ENCODE results near the gene INA. TPM values are rescaled to one million over a fixed set of nuclear protein-coding genes. Genes with fewer than 3 reads are reported as not detected.

The INA gene
- 16.9 TPM for polyA plus RNA-seq
- long read RNA-seq, donor 1, transcript INA-201 (3 exons, 3,231 nt): major isoform, 6 of 6 reads
- long read RNA-seq, donor 1, partial matches to known transcripts: 0 of 6 reads
- long read RNA-seq, donor 1, other reads (novel, unspliced or antisense): 0 of 6 reads
- long read RNA-seq, donor 2, transcript INA-201 (3 exons, 3,231 nt): major isoform, 6 of 6 reads
- long read RNA-seq, donor 2, partial matches to known transcripts: 0 of 6 reads
- long read RNA-seq, donor 2, other reads (novel, unspliced or antisense): 0 of 6 reads
- long read RNA-seq, donor 3: 0 reads
- long read RNA-seq, donor 4: 0 reads
- long read RNA-seq, donor 5, transcript INA-201 (3 exons, 3,231 nt): major isoform, 8 of 8 reads
- long read RNA-seq, donor 5, partial matches to known transcripts: 0 of 8 reads
- long read RNA-seq, donor 5, other reads (novel, unspliced or antisense): 0 of 8 reads
- long read RNA-seq, donor 6, transcript INA-201 (3 exons, 3,231 nt): major isoform, 7 of 7 reads
- long read RNA-seq, donor 6, partial matches to known transcripts: 0 of 7 reads
- long read RNA-seq, donor 6, other reads (novel, unspliced or antisense): 0 of 7 reads
- long read RNA-seq, donor 7, transcript INA-201 (3 exons, 3,231 nt): major isoform, 5 of 5 reads
- long read RNA-seq, donor 7, partial matches to known transcripts: 0 of 5 reads
- long read RNA-seq, donor 7, other reads (novel, unspliced or antisense): 0 of 5 reads
- long read RNA-seq, donor 8, transcript INA-201 (3 exons, 3,231 nt): major isoform, 6 of 6 reads
- long read RNA-seq, donor 8, partial matches to known transcripts: 0 of 6 reads
- long read RNA-seq, donor 8, other reads (novel, unspliced or antisense): 0 of 6 reads
- long read RNA-seq, donor 9, transcript INA-201 (3 exons, 3,231 nt): major isoform, 10 of 10 reads
- long read RNA-seq, donor 9, partial matches to known transcripts: 0 of 10 reads
- long read RNA-seq, donor 9, other reads (novel, unspliced or antisense): 0 of 10 reads
- long read RNA-seq, donor 10, transcript INA-201 (3 exons, 3,231 nt): major isoform, 5 of 5 reads
- long read RNA-seq, donor 10, partial matches to known transcripts: 0 of 5 reads
- long read RNA-seq, donor 10, other reads (novel, unspliced or antisense): 0 of 5 reads
- long read RNA-seq, donor 11, transcript INA-201 (3 exons, 3,231 nt): major isoform, 5 of 5 reads
- long read RNA-seq, donor 11, partial matches to known transcripts: 0 of 5 reads
- long read RNA-seq, donor 11, other reads (novel, unspliced or antisense): 0 of 5 reads

DNA sequence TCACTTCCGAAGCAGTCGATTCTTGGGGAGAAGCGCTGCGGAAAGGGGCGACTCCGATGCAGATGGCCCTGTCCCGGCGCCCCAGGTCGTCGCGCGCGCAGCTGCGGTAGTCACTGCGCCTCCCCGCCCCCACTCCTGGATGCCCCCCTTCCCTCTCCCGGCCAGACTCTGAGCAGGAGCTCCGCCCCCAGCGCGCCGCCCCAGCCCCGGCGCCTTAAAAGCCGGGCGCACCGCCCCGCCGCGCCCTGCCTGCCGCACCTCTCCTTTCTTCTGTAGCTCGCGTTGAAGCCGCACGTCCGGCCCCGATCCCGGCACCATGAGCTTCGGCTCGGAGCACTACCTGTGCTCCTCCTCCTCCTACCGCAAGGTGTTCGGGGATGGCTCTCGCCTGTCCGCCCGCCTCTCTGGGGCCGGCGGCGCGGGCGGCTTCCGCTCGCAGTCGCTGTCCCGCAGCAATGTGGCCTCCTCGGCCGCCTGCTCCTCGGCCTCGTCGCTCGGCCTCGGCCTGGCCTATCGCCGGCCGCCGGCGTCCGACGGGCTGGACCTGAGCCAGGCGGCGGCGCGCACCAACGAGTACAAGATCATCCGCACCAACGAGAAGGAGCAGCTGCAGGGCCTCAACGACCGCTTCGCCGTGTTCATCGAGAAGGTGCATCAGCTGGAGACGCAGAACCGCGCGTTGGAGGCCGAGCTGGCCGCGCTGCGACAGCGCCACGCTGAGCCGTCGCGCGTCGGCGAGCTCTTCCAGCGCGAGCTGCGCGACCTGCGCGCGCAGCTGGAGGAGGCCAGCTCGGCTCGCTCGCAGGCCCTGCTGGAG lies at the start of gene INA:
TSS of gene INA (plus strand) at position 243 of the 817 bp plus-strand sequence. CDS start at position 317, 74 bp downstream.
- peaks cover 4% of the 10 kb centered on the region for H3K4me1 ChIP-seq (ENCODE audit: control insufficient read depth, insufficient read depth, low read length)
- H3K27me3 ChIP-seq (ENCODE audit: control insufficient read depth, insufficient read depth, low read length): peaks cover 73% of the 10 kb centered on the region
- WGBS (ENCODE audit: insufficient coverage, low lambda C conversion rate): no CpG with 5 or more reads among the region's 105 CpGs
- peak; percentile 22 to 25 for DNase-seq
- H3K27ac ChIP-seq (ENCODE audit: low read length): no peak within 1 kb of the TSS
- no peaks in the 10 kb centered on the region for H3K36me3 ChIP-seq (ENCODE audit: control insufficient read depth, insufficient read depth, low read length)
- peak within 1 kb of the TSS; percentile 25 for H3K4me3 ChIP-seq (ENCODE audit: low read length)
- H3K9me3 ChIP-seq (ENCODE audit: control insufficient read depth, low read depth, low read length): peaks cover 8% of the 10 kb centered on the region

GRCh38 chr10:103227416-103227815 lies 49.5 kb upstream of the INA start:
- Histone ChIP-seq H3K4me3 (ENCODE audit: low read length) (no peak overlapping the region), H3K9me3 (ENCODE audit: control insufficient read depth, low read depth, low read length) (peaks cover 18% of the 10 kb centered on the region), H3K4me1 (ENCODE audit: control insufficient read depth, insufficient read depth, low read length) (peaks cover 20% of the 10 kb centered on the region), H3K27me3 (ENCODE audit: control insufficient read depth, insufficient read depth, low read length) (no peaks in the 10 kb centered on the region), H3K36me3 (ENCODE audit: control insufficient read depth, insufficient read depth, low read length) (no peaks in the 10 kb centered on the region), H3K27ac (ENCODE audit: low read length) (peak overlapping the region; percentile 19)
- peak in 1 of 2 donors; percentile 54 for DNase-seq
- WGBS (ENCODE audit: insufficient coverage, low lambda C conversion rate): no CpG with 5 or more reads among the region's 1 CpG

GRCh38 chr10:103231047-103231551 lies 45.8 kb upstream of the INA start:
- peak; percentile 68 to 86 for DNase-seq
- Histone ChIP-seq H3K9me3 (ENCODE audit: control insufficient read depth, low read depth, low read length) (no peaks in the 10 kb centered on the region), H3K36me3 (ENCODE audit: control insufficient read depth, insufficient read depth, low read length) (no peaks in the 10 kb centered on the region), H3K27me3 (ENCODE audit: control insufficient read depth, insufficient read depth, low read length) (no peaks in the 10 kb centered on the region), H3K4me3 (ENCODE audit: low read length) (no peak overlapping the region), H3K27ac (ENCODE audit: low read length) (peak overlapping the region; percentile 95), H3K4me1 (ENCODE audit: control insufficient read depth, insufficient read depth, low read length) (peaks cover 20% of the 10 kb centered on the region)
- no CpG with 5 or more reads among the region's 4 CpGs for WGBS (ENCODE audit: insufficient coverage, low lambda C conversion rate)

DNA sequence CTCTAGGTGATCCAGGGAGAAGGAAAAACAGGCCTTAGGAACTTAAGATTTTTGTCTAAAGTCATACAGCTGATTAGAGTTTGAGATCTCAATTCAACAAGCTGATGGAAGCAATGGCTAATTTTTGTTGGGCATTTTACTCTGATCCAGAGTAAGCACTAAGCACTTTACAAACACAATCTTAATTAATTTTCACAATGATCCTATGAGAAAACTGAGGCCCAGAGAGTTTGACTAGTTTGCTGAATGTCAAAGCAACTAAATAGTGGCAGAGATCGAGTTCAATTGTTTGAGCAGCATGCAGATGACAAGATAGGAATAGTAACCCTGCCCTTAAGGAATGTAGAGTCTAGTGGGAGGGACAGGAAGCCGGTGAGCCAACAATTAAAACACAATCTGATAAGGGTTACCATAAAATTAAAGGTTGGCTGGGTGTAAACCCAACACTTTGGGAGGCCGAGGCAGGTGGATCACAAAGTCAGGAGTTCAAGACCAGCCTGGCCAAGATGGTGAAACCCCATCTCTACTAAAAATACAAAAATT lies 44.7 kb upstream of the INA start:
- peak in 1 of 2 donors; percentile 39 for DNase-seq
- WGBS (ENCODE audit: insufficient coverage, low lambda C conversion rate): no CpG with 5 or more reads among the region's 3 CpGs
- H3K27ac ChIP-seq (ENCODE audit: low read length): peak overlapping the region; percentile 95
- H3K9me3 ChIP-seq (ENCODE audit: control insufficient read depth, low read depth, low read length): no peaks in the 10 kb centered on the region
- H3K4me1 ChIP-seq (ENCODE audit: control insufficient read depth, insufficient read depth, low read length): peaks cover 18% of the 10 kb centered on the region
- no peaks in the 10 kb centered on the region for H3K36me3 ChIP-seq (ENCODE audit: control insufficient read depth, insufficient read depth, low read length)
- no peaks in the 10 kb centered on the region for H3K27me3 ChIP-seq (ENCODE audit: control insufficient read depth, insufficient read depth, low read length)
- no peak overlapping the region for H3K4me3 ChIP-seq (ENCODE audit: low read length)

DNA sequence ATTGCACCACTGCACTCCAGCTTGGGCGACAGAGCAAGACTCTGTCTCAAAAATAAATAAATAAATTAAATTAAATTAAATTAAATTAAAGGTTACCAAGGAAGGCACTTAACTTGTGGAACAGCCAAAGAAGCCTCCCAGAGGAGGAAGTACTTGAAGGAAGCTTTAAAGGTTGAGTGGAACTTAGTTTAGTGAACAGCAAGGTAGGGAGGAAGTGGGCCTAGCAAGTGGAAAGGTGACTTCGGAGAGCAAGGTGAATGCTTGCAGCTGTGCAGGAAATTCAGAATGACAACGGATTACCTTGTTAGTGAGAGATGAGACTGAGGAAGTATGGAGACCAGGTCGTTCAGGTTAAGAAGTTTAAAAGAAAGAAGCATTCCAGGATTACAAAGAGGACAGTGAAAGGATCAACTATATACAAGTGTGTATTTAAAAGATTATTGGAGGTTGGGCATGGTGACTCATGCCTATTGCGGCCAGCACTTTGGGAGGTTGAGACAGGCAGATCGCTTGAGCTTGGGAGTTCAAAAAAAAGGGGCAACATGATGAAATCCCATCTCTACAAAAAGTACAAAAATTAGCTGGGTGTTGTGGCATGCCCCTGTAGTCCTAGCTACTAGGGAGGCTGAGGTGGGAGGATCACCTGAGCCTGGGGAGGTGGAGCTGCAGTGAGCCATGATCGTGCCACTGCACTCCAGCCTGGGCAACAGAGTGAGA lies 44.0 kb upstream of the INA start:
- Histone ChIP-seq H3K27me3 (ENCODE audit: control insufficient read depth, insufficient read depth, low read length) (no peaks in the 10 kb centered on the region), H3K4me3 (ENCODE audit: low read length) (no peak overlapping the region), H3K27ac (ENCODE audit: low read length) (peak overlapping the region; percentile 95), H3K9me3 (ENCODE audit: control insufficient read depth, low read depth, low read length) (no peaks in the 10 kb centered on the region), H3K36me3 (ENCODE audit: control insufficient read depth, insufficient read depth, low read length) (no peaks in the 10 kb centered on the region), H3K4me1 (ENCODE audit: control insufficient read depth, insufficient read depth, low read length) (peaks cover 17% of the 10 kb centered on the region)
- no peak for DNase-seq
- WGBS (ENCODE audit: insufficient coverage, low lambda C conversion rate): 81% methylated on average over 6 of the region's 7 CpGs

DNA sequence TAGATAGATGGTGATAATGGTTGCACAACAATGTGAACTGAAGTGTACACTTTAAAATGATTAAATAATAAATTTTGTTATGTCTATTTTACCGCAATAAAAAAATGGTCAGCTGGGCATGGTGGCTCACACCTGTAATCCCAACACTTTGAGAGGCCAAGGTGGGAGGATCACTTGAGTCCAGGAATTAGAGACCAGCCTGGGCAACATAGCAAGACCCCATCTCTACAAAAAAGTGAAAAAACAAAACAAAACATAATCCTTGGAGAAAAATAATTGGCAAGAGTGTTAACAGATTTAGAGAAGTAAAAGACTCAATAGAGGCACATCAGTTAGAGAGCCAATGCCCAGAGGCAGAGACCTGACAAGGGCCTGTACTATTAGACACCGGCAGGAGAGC lies 41.2 kb upstream of the INA start:
- Histone ChIP-seq H3K36me3 (ENCODE audit: control insufficient read depth, insufficient read depth, low read length) (no peaks in the 10 kb centered on the region), H3K27ac (ENCODE audit: low read length) (no peak overlapping the region), H3K9me3 (ENCODE audit: control insufficient read depth, low read depth, low read length) (no peaks in the 10 kb centered on the region), H3K27me3 (ENCODE audit: control insufficient read depth, insufficient read depth, low read length) (no peaks in the 10 kb centered on the region), H3K4me1 (ENCODE audit: control insufficient read depth, insufficient read depth, low read length) (peaks cover 34% of the 10 kb centered on the region), H3K4me3 (ENCODE audit: low read length) (no peak overlapping the region)
- DNase-seq: no peak
- 90% methylated on average over 2 of the region's 2 CpGs for WGBS (ENCODE audit: insufficient coverage, low lambda C conversion rate)

DNA sequence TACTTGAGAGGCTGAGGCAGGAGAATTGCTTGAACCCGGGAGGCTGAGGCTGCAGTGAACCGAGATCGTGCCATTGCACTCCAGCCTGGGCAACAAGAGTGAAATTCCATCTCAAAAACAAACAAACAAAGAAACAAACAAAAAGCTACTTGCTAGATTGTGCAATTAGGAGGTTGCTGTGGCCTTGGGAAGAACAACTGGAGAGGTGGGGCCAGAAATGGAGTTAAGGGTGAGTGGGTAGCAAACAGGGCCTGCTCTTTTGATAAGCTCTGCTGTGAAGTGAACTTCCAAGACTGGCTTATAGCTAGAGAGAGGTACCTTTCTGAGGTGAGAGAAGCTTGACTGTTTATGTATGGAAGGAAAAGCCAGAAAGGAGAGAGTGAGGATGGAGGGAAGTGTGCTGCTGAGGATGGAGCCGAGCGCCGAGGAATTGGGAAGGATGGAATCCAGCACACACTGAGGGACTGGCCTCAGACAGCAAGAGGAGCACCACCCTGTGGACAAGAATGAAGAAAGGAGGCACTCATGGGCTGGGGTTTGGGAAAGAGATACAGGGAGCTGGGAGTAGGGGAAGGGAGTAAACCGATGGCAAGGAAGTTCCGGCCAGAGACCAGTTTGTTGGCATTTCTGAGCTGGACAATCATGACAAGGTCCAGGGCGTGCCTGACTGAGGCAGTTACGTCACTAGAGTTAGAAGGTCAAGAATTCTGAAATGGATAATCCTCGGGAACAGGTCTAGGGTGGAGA lies 38.3 kb upstream of the INA start:
- Histone ChIP-seq H3K27me3 (ENCODE audit: control insufficient read depth, insufficient read depth, low read length) (no peaks in the 10 kb centered on the region), H3K4me3 (ENCODE audit: low read length) (no peak overlapping the region), H3K9me3 (ENCODE audit: control insufficient read depth, low read depth, low read length) (no peaks in the 10 kb centered on the region), H3K4me1 (ENCODE audit: control insufficient read depth, insufficient read depth, low read length) (peaks cover 38% of the 10 kb centered on the region), H3K36me3 (ENCODE audit: control insufficient read depth, insufficient read depth, low read length) (no peaks in the 10 kb centered on the region), H3K27ac (ENCODE audit: low read length) (peak overlapping the region; percentile 86)
- peak; percentile 74 to 86 for DNase-seq
- 77% methylated on average over 3 of the region's 11 CpGs for WGBS (ENCODE audit: insufficient coverage, low lambda C conversion rate)

DNA sequence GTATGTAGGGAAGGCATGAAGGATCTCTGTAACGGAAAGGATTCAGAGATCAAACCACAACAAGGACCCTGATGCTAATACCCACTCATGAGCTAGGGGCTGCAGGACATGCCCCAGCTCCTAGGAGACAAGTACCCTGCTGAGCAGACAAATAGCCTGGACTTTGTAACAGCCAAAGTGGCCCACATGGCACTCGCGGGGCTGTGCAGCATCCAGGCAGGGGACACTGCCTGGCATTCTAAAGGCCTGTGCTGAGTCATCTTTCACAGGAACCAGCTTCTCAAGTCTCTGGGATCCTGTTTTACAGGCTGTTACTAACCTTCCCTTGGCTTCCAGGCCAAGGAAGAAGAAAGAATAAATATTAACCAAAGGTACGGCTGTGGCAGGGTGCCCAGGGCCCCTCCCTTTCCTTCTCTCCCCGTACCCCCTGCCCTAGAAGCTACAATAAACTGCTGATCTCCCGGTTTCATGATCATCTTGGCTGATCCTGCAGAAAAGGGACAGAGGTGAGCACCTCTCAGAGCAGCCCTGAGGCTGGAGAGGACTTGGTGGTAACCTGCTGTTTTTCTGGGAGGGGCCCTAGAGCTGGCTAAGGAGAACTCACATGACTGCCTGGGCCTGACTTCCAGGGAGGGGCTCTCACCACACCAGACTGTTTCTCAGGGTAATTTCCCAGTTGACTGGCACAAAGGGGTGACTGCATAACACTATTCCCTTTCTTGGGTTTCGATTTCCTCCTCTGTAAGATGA lies 35.5 kb upstream of the INA start:
- Histone ChIP-seq H3K4me3 (ENCODE audit: low read length) (no peak overlapping the region), H3K27ac (ENCODE audit: low read length) (peak overlapping the region; percentile 86), H3K4me1 (ENCODE audit: control insufficient read depth, insufficient read depth, low read length) (peaks cover 38% of the 10 kb centered on the region), H3K9me3 (ENCODE audit: control insufficient read depth, low read depth, low read length) (no peaks in the 10 kb centered on the region), H3K27me3 (ENCODE audit: control insufficient read depth, insufficient read depth, low read length) (no peaks in the 10 kb centered on the region), H3K36me3 (ENCODE audit: control insufficient read depth, insufficient read depth, low read length) (no peaks in the 10 kb centered on the region)
- 60% methylated on average over 1 of the region's 7 CpGs for WGBS (ENCODE audit: insufficient coverage, low lambda C conversion rate)
- DNase-seq: peak; percentile 90 to 97
